Sciatic nerve (tissue), 2 donors: Measurements from ENCODE around the gene CFAP77. TPM values are rescaled to one million over a fixed set of nuclear protein-coding genes. Genes with fewer than 3 reads are reported as not detected.

Experiments
- ATAC-seq: fragments of 200-7000 bp; cut with Tn5 transposase; one replicate; pipeline ENCODE4 v1.9.1; 2020; ENCODE audit warnings: mild to moderate bottlenecking, moderate library complexity
- DNase-seq: peaks from one replicate; pipeline ENCODE4 v3.0.0-alpha.2; 2020; ENCODE audit warnings: low spot score
- intact Hi-C: fragments of 100-400 bp; cut with DNase I; formaldehyde crosslinking; loops from one replicate; pipeline ENCODE4 v1.14.2; 2022
- total RNA-seq: library from RNA; stranded (reverse); fragmentation: NEBNext Ultra II Directional; extraction: Animal tissue kit (Norgen Biotek cat#: 25700); gene quantifications from one replicate; pipeline ENCODE4 v1.2.1, GENCODE V29; 2021
- donor health status: DM: no; HTN: no; CAD: no.
- donor health status: DM: no; HTN: no; CAD: no.

The CFAP77 gene
- total RNA-seq, 1 donor from 2014 or later, result not detected

DNA sequence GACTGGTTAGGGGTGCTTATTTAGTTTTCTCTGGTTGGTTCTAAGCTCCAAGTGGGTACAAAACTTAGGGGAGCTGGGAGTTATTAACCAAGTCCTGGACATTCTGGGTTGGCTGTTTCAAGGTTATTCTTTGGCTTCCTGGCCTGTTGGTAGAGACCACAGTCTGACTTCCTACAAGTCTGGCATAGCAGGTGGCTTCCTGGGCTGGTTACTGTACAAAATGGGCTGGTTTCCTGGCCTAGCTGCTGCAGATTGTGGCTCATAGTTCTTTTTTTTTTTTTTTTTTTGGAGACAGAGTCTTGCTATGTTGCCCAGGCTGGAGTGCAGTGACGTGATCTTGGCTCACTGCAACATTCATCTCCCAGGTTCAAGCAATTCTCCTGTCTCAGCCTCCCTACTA lies 126.1 kb downstream of the CFAP77 start:
- intact Hi-C loops, result no loop called here
- no peak for ATAC-seq
- DNase-seq, result no peak

DNA sequence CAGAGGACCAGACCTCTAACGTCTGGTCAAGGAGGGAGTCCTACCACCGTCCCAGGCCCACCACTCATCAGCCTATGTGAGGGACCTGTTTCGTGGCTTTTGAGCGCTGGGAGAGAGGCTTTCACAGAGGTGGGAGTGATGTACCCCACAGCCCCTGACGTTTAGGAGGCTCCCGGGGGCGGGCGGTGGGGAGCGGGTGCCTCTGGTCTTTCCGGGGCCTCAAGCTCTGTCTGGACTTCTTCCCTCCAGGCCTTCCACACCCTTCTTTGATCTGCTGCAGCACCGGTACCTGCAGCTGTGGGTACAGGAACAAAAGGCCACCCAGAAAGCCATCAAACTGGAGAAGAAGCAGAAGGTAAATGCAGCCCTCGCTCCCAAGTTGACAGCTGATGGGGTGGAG lies 127.3 kb downstream of the CFAP77 start:
- no peak for DNase-seq
- ATAC-seq, result no peak
- intact Hi-C loops, result no loop called here

DNA sequence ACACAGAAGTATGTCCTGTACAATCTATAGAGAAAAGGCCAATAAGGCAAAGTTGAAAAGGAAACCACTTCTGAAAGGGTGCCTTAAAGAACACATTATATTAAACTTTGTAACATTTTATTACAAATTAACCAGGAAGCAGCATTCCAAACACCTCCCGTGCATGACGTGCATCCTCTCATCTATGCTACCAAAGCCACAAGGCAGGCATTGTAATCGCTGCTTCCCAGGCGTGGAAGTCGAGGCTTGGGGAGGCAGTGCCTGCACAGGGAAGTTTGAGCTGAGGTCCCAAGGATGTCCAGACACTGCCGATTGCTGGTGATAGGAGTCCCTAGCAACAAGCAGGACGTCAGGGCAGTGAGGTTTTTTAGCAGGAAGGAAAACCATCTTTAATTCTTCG lies 128.1 kb downstream of the CFAP77 start:
- no peak for DNase-seq
- intact Hi-C loops, result no loop called here
- ATAC-seq, result no peak

DNA sequence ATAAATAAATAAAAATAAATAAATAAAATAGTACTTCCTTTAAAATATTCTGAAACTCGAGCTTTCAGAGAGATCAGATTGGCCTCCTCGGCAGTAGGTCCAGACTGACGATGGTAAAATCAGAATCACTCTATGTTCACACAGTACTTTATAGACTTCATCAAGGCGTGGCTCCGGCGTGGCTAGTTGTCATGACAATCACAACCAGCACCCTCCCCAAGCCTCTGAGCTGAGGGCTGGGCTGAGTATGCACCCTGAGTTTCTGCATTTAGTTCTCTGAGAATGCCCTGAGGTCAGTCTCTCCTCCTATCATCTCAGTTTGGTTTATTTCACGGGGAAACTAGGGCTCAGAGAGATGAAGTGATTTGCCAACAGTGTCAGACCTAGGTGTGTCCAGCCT lies 129.1 kb downstream of the CFAP77 start:
- intact Hi-C loops, result no loop called here
- no peak for DNase-seq
- no peak for ATAC-seq

DNA sequence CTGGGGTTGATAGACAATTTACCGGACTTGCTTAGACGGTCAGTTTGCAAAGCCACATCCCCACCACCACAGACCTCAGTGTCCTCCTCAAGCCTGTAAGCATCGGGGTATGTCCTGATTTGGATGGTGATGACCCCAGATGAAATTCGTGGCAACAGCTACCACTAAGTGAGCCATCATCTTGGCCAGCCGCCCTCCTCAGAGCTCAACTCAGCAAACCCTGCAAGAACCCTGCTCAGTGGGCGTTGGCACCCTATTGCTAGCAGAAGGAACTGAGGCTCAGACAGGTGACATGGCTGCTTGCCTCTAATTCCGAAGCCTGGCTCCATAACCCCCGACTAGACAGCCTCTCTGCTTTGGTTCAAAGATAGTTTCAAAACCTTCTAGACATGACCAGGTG lies 131.0 kb downstream of the CFAP77 start:
- ATAC-seq (no peak), DNase-seq (no peak)
- intact Hi-C loops, result no loop called here

DNA sequence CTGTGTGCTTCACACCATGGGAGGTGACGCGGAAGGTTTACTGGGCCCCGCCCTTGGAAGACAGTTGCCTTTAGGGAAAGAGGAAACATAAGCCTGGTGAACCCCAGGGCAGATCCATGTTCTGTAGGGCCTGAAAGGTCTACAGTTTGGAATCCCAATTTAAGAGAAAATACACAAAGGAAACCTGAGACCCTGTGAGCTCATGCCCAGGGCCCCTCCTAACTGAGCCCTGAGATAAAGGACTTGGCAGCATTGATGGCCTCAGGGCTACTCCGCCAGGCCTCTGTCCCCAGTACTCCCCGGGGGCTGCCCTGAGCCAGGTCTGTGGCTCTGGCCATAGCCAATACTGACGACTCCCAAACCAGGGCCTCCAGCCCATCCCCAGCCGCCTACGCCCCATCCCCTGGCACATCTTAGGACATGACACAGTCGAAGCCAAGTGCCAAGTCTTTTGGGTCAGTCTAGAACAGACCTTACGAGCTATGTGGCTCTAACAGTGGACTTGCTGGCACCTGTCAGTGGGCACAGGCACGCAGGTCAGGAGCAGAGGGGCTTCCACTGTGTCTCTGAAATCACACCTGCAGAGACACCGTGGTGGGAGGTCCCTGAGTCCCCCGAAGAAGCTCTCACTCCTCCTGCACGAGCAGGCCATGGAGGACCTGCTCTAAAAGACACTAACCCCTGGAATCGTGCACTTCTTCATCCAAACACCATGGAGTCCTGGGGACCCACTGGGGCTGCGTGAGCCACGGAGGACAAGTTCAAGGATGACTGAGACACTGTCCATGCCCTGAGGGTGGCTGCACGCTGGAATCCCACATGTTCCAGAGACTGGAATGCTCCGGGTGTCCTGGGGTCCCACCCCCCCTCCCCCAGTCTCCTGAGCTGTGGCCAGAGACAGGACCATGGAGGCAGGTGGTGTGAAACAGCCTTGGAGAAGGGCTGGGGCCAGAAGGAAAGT lies 132.1 kb downstream of the CFAP77 start:
- ATAC-seq, result no peak
- no peak for DNase-seq
- intact Hi-C loops, result no loop called here

DNA sequence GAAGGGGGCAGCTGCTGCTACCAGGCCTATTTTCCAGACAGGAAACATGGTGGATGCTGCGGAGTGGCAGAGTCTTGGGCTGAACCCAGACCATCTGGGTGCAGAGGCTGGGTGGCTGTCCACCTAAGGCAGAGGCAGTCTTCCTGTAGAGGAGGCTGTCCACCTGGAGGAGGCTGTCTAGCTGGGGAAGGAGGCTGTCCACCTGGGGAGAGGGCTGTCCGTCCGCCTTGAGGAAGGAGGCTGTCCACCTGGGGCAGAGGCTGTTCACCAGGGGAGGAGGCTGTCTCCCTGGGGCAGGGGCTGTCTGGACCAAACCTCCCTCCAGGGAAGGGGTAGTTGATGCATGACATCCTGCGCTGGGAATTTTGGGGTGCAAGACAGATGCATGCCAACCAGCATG lies 133.2 kb downstream of the CFAP77 start:
- ATAC-seq, result no peak
- intact Hi-C loops, result no loop called here
- no peak for DNase-seq

DNA sequence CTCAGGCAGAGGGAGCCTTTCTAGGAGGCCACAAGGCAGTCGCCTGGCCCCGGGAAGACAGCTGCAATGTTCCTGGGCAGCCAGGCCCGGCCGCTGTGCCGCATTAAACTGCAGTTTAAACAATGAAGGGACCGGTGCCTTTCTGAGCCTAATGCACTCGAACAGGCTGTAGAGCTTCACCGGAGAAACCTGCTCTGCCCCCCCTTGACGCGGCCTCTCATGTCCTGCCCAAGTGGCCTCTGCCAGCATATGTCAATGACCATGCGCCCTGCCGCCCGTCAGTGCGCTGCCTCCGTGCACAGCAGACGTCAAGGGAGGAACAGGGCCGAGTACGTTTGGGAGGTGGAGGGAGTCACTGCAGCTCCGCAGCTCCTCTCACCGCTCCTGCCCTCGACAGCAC lies 133.9 kb downstream of the CFAP77 start:
- ATAC-seq, result no peak
- DNase-seq, result no peak
- intact Hi-C loops, result no loop called here

DNA sequence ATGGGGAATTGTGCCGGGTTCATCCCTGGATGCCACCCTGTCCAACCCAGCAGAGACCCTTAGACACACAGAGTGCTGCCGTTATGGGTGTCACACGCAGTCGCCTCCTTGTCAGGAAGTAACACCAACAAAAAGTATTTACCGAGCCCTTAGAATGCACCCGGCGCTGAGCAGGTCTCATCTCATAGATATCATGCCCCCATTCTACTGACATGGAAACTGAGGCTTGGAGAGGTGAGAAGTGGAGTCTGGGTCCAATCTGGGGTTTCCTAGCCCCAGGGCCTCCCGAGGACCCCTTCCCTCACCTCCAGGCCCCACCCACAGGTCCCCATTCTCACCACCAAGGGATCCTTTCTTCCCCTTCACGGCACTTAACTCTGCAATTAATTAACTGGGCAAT lies 135.6 kb downstream of the CFAP77 start:
- intact Hi-C loops, result no loop called here
- ATAC-seq (no peak), DNase-seq (no peak)

DNA sequence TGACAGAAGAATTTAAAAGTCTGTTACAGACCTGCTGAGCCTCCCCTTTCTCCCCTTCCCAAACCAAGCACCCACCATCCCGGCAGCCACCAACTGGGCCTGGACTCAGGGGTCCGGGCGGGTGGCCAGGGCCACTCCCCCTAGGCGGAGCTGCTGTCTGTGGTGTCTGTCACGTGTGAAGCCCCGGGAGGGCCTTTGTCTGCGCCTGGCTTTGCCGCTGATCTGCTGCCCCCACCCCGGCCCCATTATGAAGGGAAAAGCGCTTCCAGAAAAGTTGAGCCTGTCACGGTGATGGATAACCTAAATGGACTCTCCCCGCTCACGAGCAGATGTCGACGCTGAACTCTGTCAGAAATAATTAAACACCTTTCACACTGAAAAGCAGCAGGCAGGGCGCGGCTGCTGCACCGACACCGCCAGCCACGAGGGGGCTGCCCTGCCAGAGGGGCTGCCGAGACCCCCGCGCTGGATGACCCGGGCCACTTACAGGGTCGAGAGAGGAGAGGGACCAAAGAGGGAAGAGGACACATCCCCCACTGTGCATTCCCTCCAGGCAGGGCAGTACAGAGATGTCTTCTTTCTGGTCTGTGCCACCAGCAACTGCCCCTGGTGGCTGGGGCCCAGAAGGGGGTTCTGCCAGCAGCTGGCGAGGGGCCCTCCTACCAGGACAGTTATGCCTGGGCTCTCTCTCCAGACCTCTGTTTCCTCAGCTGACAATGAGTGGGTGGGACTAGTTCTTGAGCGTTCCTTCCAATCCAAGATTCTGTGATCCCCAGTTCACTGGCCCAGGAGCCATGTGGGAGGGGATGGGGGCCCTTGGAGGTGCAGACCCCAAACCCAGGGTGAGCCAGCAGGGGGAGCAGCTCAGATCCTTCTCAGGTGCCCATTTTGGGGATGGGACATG lies 136.4 kb downstream of the CFAP77 start:
- intact Hi-C loops, result no loop called here
- no peak for DNase-seq
- ATAC-seq, result no peak

DNA sequence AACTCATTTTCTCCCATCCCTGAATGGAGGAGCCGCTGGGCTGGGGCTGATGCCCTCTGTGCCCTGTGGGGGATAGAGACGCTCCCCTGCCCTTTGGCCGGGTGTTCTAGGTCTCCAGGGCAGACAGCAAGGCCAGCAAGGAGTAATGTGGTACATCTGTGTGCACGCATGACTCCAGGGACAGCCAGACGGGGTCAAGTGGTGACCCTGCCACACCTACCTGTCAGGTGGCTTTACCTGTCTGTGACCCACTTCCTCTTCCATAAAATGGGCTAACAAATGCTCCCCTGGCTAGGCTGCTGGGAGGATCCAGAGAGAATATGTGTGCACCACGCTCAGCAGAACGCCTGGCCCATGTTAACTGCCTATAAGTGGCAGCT lies 137.0 kb downstream of the CFAP77 start:
- ATAC-seq, result no peak
- intact Hi-C loops, result no loop called here
- DNase-seq, result no peak

DNA sequence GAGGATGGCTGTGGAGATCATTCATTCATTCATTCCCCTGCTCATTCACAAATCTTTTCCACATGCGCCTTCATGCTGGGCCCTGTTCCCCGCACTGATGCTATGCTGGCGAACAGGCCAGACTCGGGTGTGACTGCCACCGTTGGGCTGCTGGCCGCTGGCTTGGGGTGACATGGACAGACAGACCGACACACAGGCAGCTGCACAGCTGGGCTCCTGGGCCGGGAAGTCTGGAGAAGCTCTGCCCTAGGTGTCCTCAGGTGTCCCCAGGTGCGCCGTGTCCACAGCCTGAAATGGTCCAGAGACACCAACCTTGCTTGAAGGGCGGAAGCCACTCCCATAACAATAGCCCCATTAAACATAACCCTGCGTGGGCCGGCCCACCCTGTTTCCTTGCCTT lies 137.4 kb downstream of the CFAP77 start:
- DNase-seq (no peak), ATAC-seq (no peak)
- intact Hi-C loops, result no loop called here

DNA sequence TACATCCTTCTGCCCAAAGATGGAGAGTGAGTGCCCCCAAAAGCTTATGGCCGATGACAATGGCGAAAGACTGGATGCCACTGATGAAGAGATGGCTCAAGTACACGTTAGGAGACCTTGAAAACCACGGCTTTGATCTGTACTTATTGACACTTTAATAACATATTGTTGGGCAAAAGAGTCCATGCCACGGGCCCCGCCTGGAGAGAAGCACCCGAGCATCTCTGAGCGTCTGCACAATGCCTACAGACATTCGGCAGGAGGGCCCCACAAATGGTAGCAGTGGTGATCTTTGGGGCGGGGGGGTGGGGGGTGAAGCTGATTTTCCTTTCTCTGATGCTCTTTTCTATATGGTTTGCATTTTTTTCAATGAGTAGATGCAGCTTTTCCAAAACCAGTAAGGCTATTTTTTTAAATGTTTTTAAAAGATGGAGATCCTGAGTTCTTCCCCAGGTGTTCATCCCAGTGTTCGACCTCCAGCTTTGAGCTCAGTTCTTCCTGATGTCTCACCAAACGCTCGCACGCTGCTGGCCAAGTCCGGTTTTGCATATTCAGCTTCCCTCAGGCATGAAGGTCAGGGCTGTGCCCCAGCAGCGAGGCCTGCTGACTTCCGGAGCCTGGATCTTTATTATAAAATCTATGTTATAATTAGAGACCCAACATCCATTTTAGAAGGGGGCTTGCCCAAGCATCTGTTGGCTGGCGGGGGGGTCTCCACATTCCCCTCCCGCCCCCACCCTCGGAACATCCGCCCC lies 138.1 kb downstream of the CFAP77 start:
- ATAC-seq, result no peak
- DNase-seq, result no peak
- intact Hi-C loops, result no loop called here

DNA sequence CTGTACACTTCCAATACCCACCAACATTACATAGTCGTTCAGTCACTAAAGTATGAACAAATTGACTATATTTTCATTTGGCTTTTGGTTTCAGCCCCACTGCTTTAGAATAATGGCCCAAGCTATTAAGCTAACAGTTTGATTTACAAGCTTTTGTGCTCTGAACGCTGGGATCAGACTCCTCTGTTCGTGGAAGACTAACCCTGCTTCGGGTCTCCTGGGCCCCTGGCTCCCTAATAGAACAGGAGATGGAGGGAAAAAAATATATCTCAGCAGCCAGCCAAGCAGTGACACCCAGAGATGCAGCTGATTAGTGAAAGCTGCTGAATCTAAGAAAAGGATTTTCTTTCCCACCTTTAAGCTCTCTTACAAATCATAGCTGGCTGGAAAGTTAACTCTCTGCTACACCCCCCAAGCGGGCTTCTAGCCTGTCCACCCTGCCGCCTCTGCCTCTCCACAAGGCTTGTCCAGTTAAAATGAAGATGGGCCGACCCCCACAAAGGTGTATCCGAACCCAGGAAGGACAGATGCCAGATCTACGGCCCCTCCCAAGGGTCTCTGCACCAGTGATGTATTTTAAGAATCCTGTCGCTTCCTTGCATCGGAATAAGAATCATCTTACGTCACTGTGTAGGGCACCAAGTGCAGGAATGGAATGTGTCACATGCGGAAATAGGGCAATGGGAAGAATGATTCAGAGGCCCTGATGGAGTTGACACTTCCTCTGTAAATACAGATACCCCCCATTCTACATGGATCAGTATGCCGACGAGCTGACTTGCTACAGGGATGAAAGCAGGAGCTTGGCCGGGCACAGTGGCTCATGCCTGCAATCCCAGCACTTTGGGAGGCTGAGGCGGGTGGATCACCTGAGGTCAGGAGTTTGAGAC lies 139.0 kb downstream of the CFAP77 start:
- intact Hi-C loops, result no loop called here
- no peak for DNase-seq
- no peak for ATAC-seq

DNA sequence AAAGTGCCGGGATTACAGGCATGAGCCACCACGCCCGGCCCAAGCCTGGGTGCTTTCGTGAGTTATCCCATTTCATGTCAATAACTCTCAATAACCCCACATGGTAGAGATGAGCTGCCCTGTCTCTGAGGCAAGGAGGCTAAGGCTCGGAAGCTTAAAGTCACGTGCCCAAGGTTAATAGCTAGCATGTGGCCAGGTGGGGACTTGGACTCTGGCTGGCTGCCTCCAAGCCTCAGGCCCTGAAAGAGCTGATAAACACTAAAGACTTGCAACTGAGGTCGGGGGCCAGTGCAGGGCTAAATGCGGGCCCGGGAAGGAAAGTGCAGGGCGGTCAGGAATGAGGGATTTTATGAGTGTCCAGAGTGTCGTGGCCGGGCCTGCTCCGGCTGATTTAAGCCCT lies 141.5 kb downstream of the CFAP77 start:
- DNase-seq, result no peak
- ATAC-seq, result no peak
- intact Hi-C loops, result no loop called here

DNA sequence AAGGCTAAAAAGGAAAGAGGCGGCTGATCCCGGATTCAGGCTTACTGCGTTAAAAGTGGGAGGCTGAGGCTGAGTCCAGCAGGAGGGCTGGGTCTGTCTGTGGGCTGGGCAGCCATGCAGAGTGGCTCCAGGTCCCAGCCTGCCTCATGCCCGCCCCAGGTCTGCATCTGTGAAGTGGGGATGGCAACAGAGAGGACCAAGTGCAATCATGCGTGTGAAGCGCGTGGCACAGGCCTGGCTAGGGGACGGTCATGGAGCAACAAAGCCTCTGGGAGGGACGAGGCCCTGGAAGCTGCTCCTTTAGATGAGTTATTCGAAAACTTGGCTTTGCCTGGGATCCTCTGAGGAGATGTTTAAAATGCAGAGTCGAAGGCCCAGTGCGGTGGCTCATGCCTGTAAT lies 142.0 kb downstream of the CFAP77 start:
- ATAC-seq, result no peak
- intact Hi-C loops, result no loop called here
- DNase-seq, result no peak

DNA sequence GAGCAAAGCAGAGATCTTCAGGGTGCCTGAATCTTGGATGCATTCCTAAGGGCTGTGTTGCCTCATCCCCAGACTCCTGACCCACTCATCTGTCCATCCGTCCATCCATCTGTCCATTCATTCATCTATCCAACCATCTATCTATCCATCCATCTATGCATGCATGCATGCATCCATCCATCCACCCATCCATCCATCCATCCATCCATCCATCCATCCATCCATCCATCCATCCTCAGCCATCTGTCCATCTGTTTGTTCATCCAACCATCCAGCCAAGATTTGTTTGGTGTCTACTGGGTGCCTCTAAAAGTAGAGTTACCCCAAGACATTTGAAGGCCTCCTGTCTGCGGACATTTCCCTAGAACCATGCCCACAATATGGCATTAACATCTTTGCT lies 144.7 kb downstream of the CFAP77 start:
- intact Hi-C loops, result no loop called here
- ATAC-seq, result no peak
- no peak for DNase-seq

DNA sequence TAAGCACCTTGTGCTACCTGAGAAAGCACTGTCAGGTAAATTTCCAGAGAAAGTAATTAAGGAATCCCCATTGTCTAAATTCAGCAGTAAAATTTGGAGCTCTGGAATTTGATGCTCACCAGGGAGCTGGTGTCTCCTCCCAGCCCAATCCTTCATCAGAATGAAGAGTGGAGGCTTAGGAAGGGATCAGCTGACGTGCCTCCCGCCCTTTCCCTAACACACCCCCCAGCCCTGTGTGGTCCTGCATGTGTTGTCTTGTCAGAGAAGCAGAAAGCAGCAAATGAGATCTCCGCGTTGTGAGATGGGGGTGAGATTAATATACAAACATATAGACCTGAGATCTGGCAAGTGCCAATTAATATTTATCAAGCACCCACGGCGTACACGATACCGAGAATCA lies 145.5 kb downstream of the CFAP77 start:
- intact Hi-C loops, result no loop called here
- DNase-seq, result no peak
- ATAC-seq, result no peak

DNA sequence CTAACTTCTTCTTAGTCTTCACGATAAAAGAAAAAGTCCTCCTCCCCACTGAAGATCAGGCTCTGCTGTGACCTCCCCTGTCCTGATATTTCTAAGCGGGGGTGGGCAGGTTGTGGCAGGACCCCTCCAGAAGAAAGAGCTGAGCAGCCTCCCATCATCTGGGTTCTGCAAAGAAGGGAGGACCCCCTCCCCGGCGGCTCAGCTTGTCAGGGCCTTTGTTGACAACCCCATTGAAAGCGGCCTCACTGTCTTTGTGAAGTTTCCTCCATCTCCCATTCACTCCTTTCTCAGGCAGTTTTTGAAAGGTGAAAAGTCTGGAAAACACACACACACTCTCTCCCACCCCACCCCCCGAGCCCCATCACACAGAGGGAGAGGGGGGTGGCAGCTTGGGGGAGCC lies 146.2 kb downstream of the CFAP77 start:
- intact Hi-C loops, result no loop called here
- ATAC-seq (no peak), DNase-seq (no peak)
